GM21526 (cell line): ENCODE results near the gene RCE1.

ENCODE experiments used
- ATAC-seq: cut with Tn5 transposase; IDR thresholded peaks from one replicate; pipeline ENCODE4 v1.9.1; 2021; ENCODE audit warnings: moderate library complexity; ENCODE audit not compliant: unreplicated experiment, low FRiP score

The RCE1 gene

DNA sequence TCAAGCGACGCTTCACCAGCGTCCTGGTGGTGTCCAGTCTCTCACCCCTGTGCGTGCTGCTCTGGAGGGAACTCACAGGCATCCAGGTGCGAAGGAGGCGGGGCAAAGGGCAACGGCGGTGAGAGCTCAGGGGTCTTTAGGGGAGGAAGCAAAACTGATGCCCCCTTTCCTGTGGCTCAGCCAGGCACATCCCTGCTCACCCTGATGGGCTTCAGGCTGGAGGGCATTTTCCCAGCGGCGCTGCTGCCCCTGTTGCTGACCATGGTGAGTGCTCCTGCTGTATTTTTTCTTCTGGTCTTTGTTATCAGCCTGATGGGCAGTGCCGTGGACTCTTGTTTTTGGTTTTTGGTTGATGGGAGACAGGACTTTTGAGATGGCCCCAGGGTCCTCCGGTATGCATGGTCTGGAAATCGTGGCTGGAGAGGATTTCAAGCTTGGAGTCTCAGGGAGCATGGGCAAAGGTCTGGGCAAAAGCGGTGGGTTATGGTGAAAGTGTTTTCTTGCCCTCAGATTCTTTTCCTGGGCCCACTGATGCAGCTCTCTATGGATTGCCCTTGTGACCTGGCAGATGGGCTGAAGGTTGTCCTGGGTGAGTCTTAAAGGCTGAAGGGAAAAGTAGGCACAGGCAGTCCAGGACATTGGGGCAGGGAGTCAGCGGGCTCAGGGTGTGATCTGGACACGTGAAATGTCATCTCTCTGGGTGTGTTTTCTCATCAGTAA, 695 bp downstream of the RCE1 start:
- no peak for ATAC-seq

- ATAC-seq, result no peak
Observed at GRCh38 chr11:66844496-66845142, 1.4 kb downstream of the RCE1 start.

DNA sequence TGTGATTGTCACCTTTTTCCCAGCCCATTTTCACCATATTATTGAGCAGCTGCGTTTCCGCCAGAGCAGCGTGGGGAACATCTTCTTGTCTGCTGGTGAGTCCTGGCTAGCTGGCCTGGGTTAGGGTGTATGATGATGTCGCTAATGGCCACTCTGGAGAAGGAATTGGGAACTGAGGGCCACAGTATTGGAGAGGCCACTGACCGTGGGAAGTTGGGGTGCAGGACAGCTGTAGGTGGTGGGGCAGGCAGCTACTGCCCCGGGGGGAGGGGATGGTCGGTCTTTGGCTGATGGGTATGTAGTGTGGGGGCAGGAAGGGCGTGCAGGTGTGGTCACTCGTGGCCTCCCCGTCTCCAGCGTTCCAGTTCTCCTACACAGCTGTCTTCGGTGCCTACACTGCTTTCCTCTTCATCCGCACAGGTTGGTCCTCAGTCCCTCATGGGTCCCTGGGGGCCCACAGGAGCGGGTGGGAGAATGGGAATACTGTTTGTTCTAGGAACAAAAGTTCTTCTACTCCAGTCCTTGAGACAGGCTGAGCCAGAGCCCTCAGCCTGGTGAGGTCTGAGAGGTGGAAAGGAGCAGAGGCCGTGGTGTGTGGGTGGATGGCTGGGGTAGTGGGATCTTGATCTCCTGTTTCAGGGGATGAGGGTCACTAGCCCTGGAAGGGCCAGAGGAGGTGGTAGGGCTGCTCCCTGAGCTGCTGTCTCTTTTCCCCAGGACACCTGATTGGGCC, 2.1 kb downstream of the RCE1 start:
- ATAC-seq, result no peak

DNA sequence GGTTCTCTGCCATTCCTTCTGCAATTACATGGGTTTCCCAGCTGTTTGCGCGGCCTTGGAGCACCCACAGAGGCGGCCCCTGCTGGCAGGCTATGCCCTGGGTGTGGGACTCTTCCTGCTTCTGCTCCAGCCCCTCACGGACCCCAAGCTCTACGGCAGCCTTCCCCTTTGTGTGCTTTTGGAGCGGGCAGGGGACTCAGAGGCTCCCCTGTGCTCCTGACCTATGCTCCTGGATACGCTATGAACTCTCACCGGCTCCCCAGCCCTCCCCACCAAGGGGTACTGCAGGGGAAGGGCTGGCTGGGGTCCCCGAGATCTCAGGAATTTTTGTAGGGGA, 2.6 kb downstream of the RCE1 start:
- no peak for ATAC-seq

DNA sequence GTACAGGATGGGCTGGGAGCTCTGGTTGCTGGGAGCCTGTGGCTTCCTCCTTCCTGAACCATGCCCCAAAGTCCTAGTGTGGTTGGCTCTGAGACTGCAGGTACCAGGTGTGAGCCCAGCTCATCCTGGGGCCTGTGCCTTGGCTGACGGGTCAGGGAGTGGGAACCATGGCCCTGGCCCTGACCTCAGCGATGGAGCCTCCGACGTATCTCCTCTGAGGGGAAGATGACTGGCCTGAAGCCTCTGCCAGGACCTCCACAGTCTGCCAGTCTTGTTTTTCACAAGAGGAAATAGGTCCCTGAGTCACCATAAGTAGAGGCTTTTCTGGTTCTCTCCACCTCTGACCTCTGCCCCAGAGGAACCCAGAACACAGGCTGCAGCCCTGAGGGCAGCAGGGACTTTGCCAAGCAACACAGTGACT, 3.4 kb downstream of the RCE1 start:
- ATAC-seq, result no peak

DNA sequence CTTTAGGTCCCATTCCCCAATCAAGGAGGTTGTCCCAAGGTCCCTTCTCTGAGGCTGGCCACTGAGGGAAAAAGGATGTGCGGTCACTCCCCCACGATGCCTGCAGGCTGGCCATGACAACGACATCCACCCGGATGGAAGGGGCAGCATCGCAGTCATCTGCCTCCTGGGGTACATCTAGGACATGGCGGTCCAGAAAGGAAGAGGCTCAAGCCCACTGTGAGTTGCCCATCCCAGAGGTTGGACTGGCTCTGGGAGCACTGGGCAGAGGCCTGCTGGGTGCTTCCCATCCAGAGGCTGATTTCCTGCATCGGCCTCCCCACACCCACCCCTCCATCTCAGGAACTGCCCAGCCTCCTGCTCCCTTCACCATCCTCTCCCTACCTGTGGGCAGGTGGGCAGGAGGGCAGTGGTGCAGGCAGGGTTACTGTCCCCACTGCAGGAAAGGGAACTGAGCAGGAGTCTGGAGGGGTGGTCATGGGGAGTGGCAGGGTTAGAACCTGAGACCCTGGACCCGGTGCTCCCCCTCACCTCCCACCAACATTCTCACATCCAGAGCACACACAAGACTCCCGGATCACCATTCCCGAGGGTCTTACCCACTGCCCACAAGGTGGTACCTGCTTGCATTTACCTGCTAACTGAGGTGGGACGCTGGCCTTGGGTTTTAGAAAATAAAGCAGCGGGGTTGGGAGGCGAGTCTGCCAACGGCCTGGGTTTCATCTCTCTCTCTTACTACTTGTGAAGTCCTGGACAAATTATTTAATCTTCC, 4.4 kb downstream of the RCE1 start:
- no peak for ATAC-seq

DNA sequence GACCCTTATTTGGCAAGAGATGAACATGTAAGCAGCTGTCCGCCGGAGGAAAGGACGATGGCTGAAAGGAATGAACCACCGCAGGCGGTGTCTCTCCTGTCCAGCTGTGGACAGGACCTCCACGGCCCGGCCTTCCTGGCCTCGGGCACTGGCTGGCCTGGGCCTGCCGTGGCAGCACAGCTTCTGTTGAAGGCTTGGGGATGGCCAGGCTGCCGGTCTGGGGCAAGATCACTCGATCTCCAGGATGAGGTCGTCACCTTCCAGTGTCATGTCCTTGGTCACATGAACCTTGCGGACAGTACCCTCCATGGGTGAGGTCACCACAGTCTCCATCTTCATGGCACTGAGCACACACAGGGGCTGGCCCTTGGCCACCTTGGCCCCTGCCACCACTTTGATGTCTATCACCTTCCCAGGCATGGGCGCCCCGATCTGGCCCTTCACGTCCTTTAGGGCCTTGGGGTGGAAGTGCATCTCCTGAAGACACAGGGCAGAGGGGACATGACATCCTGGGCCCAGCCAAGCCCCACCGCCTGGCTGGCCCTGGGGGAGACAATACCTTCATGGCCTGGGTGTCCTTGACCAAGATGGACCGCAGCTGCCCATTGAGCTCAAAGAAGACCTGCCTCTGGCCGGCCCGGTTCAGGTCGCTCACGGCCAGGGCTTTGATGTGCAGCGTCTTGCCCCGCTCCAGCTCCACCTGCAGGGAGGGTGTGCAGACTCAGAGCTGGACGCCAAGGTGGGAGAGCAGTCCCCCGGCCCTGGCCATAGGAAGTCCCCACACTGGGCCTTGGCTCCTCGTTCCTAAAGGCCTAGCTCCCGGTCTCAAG, 5.6 kb downstream of the RCE1 start:
- no peak for ATAC-seq

DNA sequence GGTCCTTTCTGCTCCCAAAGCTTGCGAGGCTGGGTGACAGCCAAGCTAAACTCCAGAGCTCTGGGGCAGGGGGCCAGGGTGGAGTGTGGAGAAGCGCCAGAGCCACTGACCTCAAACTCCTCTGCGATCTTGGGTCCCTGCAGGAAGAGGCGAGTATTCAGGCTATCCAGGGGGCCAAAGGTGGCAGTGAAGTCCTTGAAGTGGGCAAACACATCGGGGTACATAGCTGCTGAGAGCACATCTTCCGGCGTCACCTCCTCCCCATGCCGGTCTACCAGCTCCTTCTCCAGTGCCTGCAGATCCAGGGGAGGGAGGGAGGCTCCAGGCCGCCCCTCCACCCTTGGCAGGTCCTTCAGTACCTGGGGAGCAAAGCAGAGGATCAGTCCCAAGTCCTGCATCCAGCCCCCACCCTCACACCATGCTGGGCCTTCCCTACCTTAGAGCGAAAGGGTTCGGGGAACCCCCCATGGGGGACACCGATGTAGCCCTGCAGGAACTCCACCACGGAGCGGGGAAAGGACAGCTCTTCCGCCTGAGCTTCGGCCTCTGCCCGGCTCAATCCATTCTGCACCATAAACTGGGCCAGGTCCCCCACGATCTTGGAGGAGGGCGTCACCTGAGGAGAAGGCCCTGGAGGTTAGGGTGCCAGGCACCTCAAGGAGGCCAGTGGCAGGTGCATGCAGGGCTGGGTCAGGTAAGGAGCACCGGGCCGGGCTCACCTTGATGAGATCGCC, 6.4 kb downstream of the RCE1 start:
- ATAC-seq, result no peak

GRCh38 chr11:66850235-66850587, 7.0 kb downstream of the RCE1 start:
- ATAC-seq, result no peak

GRCh38 chr11:66850588-66851238, 7.5 kb downstream of the RCE1 start:
- ATAC-seq, result no peak

DNA sequence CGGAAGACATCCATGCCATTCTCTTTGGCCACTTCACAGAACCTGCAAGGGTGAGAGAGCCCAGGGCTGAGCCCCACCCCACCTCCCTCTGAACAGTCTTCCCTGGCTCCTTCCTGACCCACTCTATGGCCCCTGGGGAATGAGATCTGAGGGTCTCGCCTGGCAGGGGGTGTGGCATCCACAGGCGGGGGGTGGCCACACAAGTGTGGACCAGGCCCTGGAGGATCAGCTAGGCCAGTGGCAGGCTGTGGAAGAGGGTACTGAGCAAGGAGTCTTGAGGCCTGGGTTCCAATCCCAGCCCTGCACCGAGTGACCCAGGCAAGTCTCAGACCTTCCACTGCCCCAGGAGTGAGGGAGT, 8.0 kb downstream of the RCE1 start:
- ATAC-seq, result no peak

- no peak for ATAC-seq
Observed at GRCh38 chr11:66851698-66852465, 8.6 kb downstream of the RCE1 start.

DNA sequence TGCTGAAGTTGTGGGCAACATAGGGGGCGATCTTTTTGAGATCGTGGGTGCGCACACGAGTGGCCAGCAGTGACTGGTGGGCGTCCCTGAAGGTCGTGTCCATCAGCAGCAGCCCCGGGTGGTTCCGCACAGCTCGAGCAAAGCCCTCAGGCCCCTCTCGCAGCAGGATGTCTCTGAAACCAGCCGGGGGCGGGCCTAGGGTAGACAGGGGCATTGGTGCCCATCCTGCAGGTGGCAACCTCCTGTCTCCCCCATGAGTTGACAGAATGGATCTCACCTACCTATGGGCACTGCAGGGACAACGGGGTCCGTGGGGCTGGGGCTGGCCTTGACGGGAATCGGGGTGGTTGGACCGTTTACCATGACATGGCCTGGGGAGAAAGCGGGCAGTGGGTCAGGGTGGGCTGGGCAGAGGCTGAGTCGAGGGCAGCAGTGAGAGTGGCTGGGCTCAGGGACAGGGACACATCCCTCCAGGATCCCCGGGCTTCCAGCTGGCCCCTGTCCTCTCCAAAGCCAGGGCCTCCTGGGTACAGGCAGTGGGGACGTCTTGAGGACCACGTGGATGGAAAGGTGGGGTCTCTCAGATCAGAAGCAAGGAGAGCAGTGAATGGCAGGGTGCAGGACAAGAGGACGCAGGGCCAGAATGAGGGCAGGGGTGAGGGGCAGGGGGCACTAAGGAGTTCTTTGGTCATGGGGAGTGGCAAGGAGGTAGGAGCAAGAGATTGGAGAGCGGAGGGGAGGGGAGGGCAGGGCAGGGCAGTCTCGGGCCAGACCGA, 9.4 kb downstream of the RCE1 start:
- no peak for ATAC-seq

DNA sequence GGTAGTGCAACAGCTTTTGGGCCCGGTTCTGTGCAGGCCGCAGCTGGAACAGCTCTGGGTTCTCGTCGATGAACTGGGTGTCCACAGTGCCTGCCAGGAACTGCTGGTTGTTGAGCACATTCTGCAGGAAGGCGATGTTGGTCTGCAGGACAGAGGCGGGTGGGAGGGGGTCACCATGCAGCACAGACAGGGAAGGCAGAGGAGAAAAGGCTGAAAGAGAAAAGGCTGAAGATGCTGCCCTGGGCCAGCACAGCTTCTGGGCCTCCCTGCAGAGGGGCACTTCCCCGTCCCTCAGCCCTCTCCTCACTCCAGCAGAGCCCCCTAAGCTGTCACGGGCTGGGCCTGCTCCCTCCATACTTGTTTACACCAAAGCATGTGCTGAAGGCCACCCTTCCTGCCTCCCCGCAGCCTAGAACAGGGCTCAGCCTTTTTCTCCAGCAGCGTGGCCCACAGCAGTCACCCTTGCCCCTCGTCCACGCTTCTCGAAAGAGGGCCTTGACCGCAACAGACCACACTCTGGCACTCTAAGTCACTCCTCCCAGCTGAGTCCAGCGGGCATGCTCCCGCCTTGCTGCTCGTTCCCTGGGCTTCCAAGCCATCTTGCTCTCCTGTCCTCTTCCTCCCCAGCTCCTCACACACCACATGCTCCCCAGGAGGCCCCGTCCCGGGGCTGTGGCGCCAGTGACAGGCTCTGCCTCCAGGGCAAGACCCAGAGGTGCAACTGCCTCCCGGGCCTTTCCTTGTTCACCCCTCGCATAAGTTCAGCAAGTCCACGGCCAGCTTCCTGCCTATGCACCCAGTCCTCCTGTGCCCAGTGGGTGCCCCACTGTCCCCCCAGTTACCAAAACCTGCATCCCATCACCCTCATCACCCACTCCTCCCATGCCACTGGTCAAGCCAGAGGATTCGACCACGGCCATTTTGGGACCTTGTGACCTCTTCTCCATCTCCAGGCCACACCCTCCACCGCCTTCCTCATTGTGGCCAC, 10.3 kb downstream of the RCE1 start:
- ATAC-seq, result no peak

- ATAC-seq, result no peak
Observed at GRCh38 chr11:66854231-66854661, 11.0 kb downstream of the RCE1 start.

GRCh38 chr11:66854729-66855211, 11.5 kb downstream of the RCE1 start:
- ATAC-seq, result no peak
